ENCODE data around the gene TMEM14C. TPM values are rescaled to one million over a fixed set of nuclear protein-coding genes. Genes with fewer than 3 reads are reported as not detected.

Gene TMEM14C
- total RNA-seq, 4 donors from 2014 or later = 93.2 to 130 (median 117) TPM

DNA sequence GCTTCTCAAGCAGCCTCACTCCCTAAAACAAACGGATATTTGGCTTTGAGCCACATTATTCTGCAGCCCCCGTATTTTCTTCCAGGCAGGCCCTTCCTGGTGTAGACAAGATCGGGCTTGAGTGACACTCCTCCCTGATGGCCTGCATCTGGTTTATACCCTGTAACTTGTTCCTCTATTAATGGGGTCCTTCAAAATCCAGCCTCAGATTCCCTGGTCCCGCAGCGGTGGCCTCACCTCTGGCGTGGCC lies 375 bp upstream of the TMEM14C start:
- no peak for DNase-seq
- no peak for TF ChIP-seq POLR2A (IDR thresholded peaks at IDR 0.05)
- TF ChIP-seq, protein P1, sequence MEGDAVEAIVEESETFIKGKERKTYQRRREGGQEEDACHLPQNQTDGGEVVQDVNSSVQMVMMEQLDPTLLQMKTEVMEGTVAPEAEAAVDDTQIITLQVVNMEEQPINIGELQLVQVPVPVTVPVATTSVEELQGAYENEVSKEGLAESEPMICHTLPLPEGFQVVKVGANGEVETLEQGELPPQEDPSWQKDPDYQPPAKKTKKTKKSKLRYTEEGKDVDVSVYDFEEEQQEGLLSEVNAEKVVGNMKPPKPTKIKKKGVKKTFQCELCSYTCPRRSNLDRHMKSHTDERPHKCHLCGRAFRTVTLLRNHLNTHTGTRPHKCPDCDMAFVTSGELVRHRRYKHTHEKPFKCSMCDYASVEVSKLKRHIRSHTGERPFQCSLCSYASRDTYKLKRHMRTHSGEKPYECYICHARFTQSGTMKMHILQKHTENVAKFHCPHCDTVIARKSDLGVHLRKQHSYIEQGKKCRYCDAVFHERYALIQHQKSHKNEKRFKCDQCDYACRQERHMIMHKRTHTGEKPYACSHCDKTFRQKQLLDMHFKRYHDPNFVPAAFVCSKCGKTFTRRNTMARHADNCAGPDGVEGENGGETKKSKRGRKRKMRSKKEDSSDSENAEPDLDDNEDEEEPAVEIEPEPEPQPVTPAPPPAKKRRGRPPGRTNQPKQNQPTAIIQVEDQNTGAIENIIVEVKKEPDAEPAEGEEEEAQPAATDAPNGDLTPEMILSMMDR (IDR thresholded peaks at IDR 0.05 in 4 of 5, conservative IDR thresholded peaks at IDR 0.05 in 1 of 5) = no peak
- H3K4me3 ChIP-seq = peak overlapping the region; percentile 64 to 80 (median 73)
- in situ Hi-C loops (cut with MboI; ENCODE audit: low sequenced_read_pairs in 4 of 4) (no loop called here), intact Hi-C loops (cut with DNase I; ENCODE audit: low total_unique reads) (loop anchor here (1.0 kb wide), 3 partner anchors 25 to 212 kb away; partner anchors contain the start of genes C6orf52, PAK1IP1 and TMEM14B)
- peaks cover 26% of the 10 kb centered on the region in 2 donors for H3K4me1 ChIP-seq
- H3K9me3 ChIP-seq = no peaks in the 10 kb centered on the region
- peak in 1 of 2 donors; percentile 3 for ATAC-seq
- H3K36me3 ChIP-seq = peaks cover 0 to 22% of the 10 kb centered on the region in 2 donors
- peak overlapping the region; percentile 87 to 96 (median 90) for H3K27ac ChIP-seq
- no peaks in the 10 kb centered on the region for H3K27me3 ChIP-seq

DNA sequence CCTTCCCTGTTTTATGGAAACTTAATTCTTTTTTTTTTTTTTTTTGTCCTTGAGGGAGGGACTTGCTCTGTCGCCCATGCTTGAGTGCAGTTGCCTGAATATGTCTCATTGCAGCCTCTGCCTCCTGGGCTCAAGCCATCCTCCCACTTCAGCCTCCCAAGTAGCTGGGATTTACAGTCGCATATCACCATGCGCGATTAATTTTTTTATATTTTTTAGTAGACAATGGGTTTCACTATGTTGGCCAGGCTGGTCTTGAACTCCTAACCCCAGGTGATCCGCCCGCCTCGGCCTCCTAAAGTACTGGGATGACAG lies 654 bp downstream of the TMEM14C start:
- ATAC-seq (peak; percentile 6 to 7), DNase-seq (no peak)
- Histone ChIP-seq H3K4me1 (peaks cover 26% of the 10 kb centered on the region in 2 donors), H3K9me3 (no peaks in the 10 kb centered on the region), H3K27ac (peak overlapping the region; percentile 87 to 96 (median 90)), H3K27me3 (no peaks in the 10 kb centered on the region), H3K36me3 (peaks cover 0 to 30% of the 10 kb centered on the region in 2 donors), H3K4me3 (peak overlapping the region; percentile 64 to 80 (median 74))
- no peak for TF ChIP-seq POLR2A (IDR thresholded peaks at IDR 0.05)
- TF ChIP-seq, protein P1 (IDR thresholded peaks at IDR 0.05 in 4 of 5, conservative IDR thresholded peaks at IDR 0.05 in 1 of 5) = no peak
- in situ Hi-C loops (cut with MboI; ENCODE audit: low sequenced_read_pairs in 4 of 4) = no loop called here
- intact Hi-C loops (cut with DNase I; ENCODE audit: low total_unique reads) = no loop called here

DNA sequence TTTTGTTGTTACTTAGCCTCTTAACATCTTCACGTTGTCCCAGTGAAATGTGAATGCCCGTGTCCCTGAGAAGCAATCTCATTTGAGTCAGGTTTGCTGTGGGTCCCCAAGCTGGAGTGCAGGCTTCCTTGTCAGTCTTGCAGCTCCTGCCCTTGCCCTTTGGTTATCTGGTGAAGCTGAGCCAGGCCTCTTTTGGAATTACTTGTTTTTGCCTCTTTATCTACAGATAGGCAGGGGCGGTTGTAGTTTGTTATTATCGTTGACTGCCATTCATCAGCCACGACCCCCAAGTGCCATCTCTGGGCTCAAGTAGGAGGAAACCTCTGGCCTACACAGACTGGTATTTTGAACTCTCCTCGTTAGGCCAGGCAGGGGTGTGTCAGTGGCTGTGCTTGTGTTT lies 2.2 kb downstream of the TMEM14C start:
- no peaks in the 10 kb centered on the region for H3K27me3 ChIP-seq
- ATAC-seq (no peak), DNase-seq (no peak)
- H3K4me1 ChIP-seq = peaks cover 26 to 32% of the 10 kb centered on the region in 2 donors
- intact Hi-C loops (cut with DNase I; ENCODE audit: low total_unique reads) (no loop called here), in situ Hi-C loops (cut with MboI; ENCODE audit: low sequenced_read_pairs in 4 of 4) (no loop called here)
- H3K4me3 ChIP-seq = no peak overlapping the region
- H3K9me3 ChIP-seq = no peaks in the 10 kb centered on the region
- TF ChIP-seq POLR2A (IDR thresholded peaks at IDR 0.05) = no peak
- TF ChIP-seq, protein P1 (IDR thresholded peaks at IDR 0.05 in 4 of 5, conservative IDR thresholded peaks at IDR 0.05 in 1 of 5) = no peak
- H3K36me3 ChIP-seq = peaks cover 0 to 44% of the 10 kb centered on the region in 2 donors
- peak overlapping the region in 1 of 4 donors; percentile 34 for H3K27ac ChIP-seq

DNA sequence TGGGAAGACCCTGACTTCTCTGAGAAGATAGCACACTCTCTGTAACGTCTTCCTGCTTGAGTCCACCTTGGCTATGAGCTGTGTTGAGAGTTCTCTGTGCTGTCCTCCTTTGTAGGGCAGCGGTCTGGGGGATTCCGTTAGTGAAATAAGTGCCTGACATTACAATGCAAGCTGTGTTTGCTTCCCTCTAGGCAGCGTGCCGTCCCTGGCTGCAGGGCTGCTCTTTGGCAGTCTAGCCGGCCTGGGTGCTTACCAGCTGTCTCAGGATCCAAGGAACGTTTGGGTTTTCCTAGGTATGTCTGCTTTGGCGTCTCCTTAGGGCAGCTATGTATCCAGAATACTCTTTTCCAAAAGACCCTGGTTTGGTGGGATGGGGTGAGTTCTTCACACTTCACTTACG lies 2.8 kb downstream of the TMEM14C start:
- peaks cover 26 to 37% of the 10 kb centered on the region in 2 donors for H3K4me1 ChIP-seq
- TF ChIP-seq, protein P1 (IDR thresholded peaks at IDR 0.05 in 4 of 5, conservative IDR thresholded peaks at IDR 0.05 in 1 of 5) = no peak
- no peak for TF ChIP-seq POLR2A (IDR thresholded peaks at IDR 0.05)
- DNase-seq = no peak
- no peak for ATAC-seq
- H3K9me3 ChIP-seq = no peaks in the 10 kb centered on the region
- H3K27me3 ChIP-seq = no peaks in the 10 kb centered on the region
- H3K27ac ChIP-seq = peak overlapping the region in 1 of 4 donors; percentile 34
- in situ Hi-C loops (cut with MboI; ENCODE audit: low sequenced_read_pairs in 4 of 4) = no loop called here
- H3K36me3 ChIP-seq = peaks cover 0 to 51% of the 10 kb centered on the region in 2 donors
- no peak overlapping the region for H3K4me3 ChIP-seq
- intact Hi-C loops (cut with DNase I; ENCODE audit: low total_unique reads) = no loop called here

DNA sequence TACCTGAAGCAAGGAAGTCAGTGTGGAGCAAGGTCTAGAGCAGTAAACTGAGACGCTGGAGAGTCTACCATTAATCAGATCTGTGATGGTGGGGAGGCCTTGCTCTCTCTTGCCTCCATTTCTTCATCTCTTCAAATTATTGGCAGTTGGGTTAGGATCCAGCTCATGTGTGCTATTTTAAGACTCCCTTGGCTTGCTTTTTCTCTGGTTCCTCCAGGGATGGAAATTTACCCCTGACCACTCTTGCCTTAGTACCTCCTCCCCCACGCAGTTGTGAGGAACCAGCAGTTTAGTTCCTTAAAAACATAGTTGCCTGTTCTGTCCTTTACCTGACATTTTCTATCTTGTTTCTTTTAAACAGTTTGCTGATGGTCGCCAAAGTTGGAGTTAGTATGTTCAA lies 7.4 kb downstream of the TMEM14C start:
- H3K36me3 ChIP-seq = peaks cover 0 to 63% of the 10 kb centered on the region in 2 donors
- H3K9me3 ChIP-seq = no peaks in the 10 kb centered on the region
- no peaks in the 10 kb centered on the region for H3K27me3 ChIP-seq
- H3K4me3 ChIP-seq = no peak overlapping the region
- ATAC-seq = peak in 1 of 2 donors; percentile 53
- TF ChIP-seq, protein P1 (IDR thresholded peaks at IDR 0.05 in 4 of 5, conservative IDR thresholded peaks at IDR 0.05 in 1 of 5) = no peak
- TF ChIP-seq POLR2A (IDR thresholded peaks at IDR 0.05) = no peak
- peaks cover 6 to 16% of the 10 kb centered on the region in 2 donors for H3K4me1 ChIP-seq
- peak overlapping the region in 2 of 4 donors; percentile 18 to 62 for H3K27ac ChIP-seq
- in situ Hi-C loops (cut with MboI; ENCODE audit: low sequenced_read_pairs in 4 of 4) = no loop called here
- DNase-seq = no peak
- intact Hi-C loops (cut with DNase I; ENCODE audit: low total_unique reads) = no loop called here

All from gastrocnemius medialis (tissue), 4 donors.